ENCODE results near the gene PLXNB3.
A peak's percentile ranks its signal among the peaks of the same experiment; 100 is the strongest.

GRCh38 chrX:153735274-153735673, 28.8 kb upstream of the PLXNB3 start:
- TF ChIP-seq, protein P1, sequence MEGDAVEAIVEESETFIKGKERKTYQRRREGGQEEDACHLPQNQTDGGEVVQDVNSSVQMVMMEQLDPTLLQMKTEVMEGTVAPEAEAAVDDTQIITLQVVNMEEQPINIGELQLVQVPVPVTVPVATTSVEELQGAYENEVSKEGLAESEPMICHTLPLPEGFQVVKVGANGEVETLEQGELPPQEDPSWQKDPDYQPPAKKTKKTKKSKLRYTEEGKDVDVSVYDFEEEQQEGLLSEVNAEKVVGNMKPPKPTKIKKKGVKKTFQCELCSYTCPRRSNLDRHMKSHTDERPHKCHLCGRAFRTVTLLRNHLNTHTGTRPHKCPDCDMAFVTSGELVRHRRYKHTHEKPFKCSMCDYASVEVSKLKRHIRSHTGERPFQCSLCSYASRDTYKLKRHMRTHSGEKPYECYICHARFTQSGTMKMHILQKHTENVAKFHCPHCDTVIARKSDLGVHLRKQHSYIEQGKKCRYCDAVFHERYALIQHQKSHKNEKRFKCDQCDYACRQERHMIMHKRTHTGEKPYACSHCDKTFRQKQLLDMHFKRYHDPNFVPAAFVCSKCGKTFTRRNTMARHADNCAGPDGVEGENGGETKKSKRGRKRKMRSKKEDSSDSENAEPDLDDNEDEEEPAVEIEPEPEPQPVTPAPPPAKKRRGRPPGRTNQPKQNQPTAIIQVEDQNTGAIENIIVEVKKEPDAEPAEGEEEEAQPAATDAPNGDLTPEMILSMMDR (IDR thresholded peaks at IDR 0.05): peak in 3 of 6 experiments; percentile 9 to 13 (median 11)
- TF ChIP-seq POLR2A (IDR thresholded peaks at IDR 0.05): no peak
